ENCODE results near the gene MSMO1. TPM values are rescaled to one million over a fixed set of nuclear protein-coding genes. Genes with fewer than 3 reads are reported as not detected.

Gene MSMO1
- total and polyA plus RNA-seq, 10 of the 15 experiments (the other 5 are each of a cell fraction or from before 2014, with no cell fraction given), result 63.6 to 168 (median 105) TPM

GRCh38 chr4:165327211-165328100 lies at the start of gene MSMO1 (continued):
- TF ChIP-seq CHD2 (IDR thresholded peaks at IDR 0.05; ENCODE audit: borderline replicate concordance, low read depth, low read length) (peak; percentile 97), BMI1 (IDR thresholded peaks at IDR 0.05; ENCODE audit: borderline replicate concordance) (peak; percentile 98), LARP7 (IDR thresholded peaks at IDR 0.05) (peak; percentile 65; the same call in 1 of the 2 replicates), ZNF217 (IDR thresholded peaks at IDR 0.05) (peak; percentile 74), CBX5 (IDR thresholded peaks at IDR 0.05; ENCODE audit: low read depth) (no peak), BRCA1 (IDR thresholded peaks at IDR 0.05; ENCODE audit: low read depth, low read length) (no peak), SMARCA5 (IDR thresholded peaks at IDR 0.05) (peak; percentile 40; the same call in 1 of the 2 replicates), WRNIP1 (IDR thresholded peaks at IDR 0.05; ENCODE audit: borderline replicate concordance, low read depth, low read length) (no peak), REST (IDR thresholded peaks at IDR 0.05; ENCODE audit: low read depth, low read length) (peak; percentile 51; the same call in 1 of the 2 replicates), SMAD1 (IDR thresholded peaks at IDR 0.05; ENCODE audit: low read depth, partially characterized antibody) (peak; percentile 51), SIN3A (IDR thresholded peaks at IDR 0.05; ENCODE audit: low read depth, low read length) (peak; percentile 43), POU2F2 (IDR thresholded peaks at IDR 0.05; ENCODE audit: borderline replicate concordance, low read depth, low read length) (0 out of 3 replicates have a peak, but pooled peaks have one; percentile 38), HCFC1 (IDR thresholded peaks at IDR 0.05; ENCODE audit: low read length) (peak; percentile 47; the same call in 1 of the 2 replicates), NFXL1 (IDR thresholded peaks at IDR 0.05; ENCODE audit: borderline replicate concordance) (no peak), CREM (IDR thresholded peaks at IDR 0.05; ENCODE audit: low read depth) (peak; percentile 88), IRF4 (IDR thresholded peaks at IDR 0.05; ENCODE audit: low read depth, low read length) (0 out of 2 replicates have a peak, but pooled peaks have one; percentile 25), NFIC (IDR thresholded peaks at IDR 0.05; ENCODE audit: low read depth, low read length) (no peak), POLR2AphosphoS5 (IDR thresholded peaks at IDR 0.05; ENCODE audit: low read length) (peak; percentile 63), SPI1 (IDR thresholded peaks at IDR 0.05; ENCODE audit: borderline replicate concordance, insufficient read depth, low read depth, low read length) (no peak), RB1 (IDR thresholded peaks at IDR 0.05; ENCODE audit: borderline replicate concordance) (peak; percentile 31; the same call in 1 of the 2 replicates), NBN (IDR thresholded peaks at IDR 0.05) (0 out of 2 replicates have a peak, but pooled peaks have one; percentile 76), SP1 (IDR thresholded peaks at IDR 0.05; ENCODE audit: low read depth, low read length) (peak; percentile 100), CBFB (IDR thresholded peaks at IDR 0.05; ENCODE audit: low read depth) (no peak)
- TF ChIP-seq, protein P1, sequence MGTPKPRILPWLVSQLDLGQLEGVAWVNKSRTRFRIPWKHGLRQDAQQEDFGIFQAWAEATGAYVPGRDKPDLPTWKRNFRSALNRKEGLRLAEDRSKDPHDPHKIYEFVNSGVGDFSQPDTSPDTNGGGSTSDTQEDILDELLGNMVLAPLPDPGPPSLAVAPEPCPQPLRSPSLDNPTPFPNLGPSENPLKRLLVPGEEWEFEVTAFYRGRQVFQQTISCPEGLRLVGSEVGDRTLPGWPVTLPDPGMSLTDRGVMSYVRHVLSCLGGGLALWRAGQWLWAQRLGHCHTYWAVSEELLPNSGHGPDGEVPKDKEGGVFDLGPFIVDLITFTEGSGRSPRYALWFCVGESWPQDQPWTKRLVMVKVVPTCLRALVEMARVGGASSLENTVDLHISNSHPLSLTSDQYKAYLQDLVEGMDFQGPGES (IDR thresholded peaks at IDR 0.05), result peak; percentile 98
- TF ChIP-seq, protein P2, sequence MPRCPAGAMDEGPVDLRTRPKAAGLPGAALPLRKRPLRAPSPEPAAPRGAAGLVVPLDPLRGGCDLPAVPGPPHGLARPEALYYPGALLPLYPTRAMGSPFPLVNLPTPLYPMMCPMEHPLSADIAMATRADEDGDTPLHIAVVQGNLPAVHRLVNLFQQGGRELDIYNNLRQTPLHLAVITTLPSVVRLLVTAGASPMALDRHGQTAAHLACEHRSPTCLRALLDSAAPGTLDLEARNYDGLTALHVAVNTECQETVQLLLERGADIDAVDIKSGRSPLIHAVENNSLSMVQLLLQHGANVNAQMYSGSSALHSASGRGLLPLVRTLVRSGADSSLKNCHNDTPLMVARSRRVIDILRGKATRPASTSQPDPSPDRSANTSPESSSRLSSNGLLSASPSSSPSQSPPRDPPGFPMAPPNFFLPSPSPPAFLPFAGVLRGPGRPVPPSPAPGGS (IDR thresholded peaks at IDR 0.05; ENCODE audit: borderline replicate concordance, insufficient read depth, low read depth, low read length, poor library complexity, severe bottlenecking), result no peak

Measured in GM12878 (cell line).